A673 (cell line): ENCODE data around the gene CHKB. TPM values are rescaled to one million over a fixed set of nuclear protein-coding genes. Genes with fewer than 3 reads are reported as not detected.

Source experiments
- BruUV-seq: library from RNA; stranded (reverse); fragments of 400-500 nt; replicated peaks from 2 replicates; lab custom pipeline; 2021; lab: Mats Ljungman, UMichigan
- CTCF ChIA-PET: fragments of 300-600 bp; sonication (Branson Sonifier 250); formaldehyde crosslinking; loops from one replicate; lab custom pipeline; 2022; ENCODE audit warnings: antibody characterized with exemption; lab: Charles Lee
- POLR2A ChIA-PET: fragments of 300-600 bp; sonication (Branson Sonifier 250); formaldehyde crosslinking; loops from one replicate; lab custom pipeline; 2022; ENCODE audit warnings: antibody characterized with exemption; ENCODE audit not compliant: low non-redundant PET; lab: Charles Lee
- DNase-seq: peaks from one replicate; pipeline ENCODE4 v3.0.0-alpha.2; 2015; ENCODE audit warnings: low spot score
- H3K27ac ChIP-seq: fragments of 200-600 bp; sonication (generic); 2 replicates; pipeline ENCODE4 v1.5.1; 2016; ENCODE audit warnings: mixed run types, low read depth, mild to moderate bottlenecking, mixed read lengths, antibody characterized with exemption, low read length; ENCODE audit not compliant: poor library complexity, severe bottlenecking
- H3K27me3 ChIP-seq: fragments of 200-600 bp; sonication (generic); replicated peaks from 2 replicates; pipeline ENCODE4 v1.6.1; 2017; ENCODE audit warnings: mixed run types, low read depth, mild to moderate bottlenecking, mixed read lengths, antibody characterized with exemption, low read length; ENCODE audit not compliant: insufficient read depth, poor library complexity
- H3K36me3 ChIP-seq: fragments of 200-600 bp; sonication (generic); 2 replicates; pipeline ENCODE4 v1.6.1; 2016; ENCODE audit warnings: mixed run types, mild to moderate bottlenecking, mixed read lengths, antibody characterized with exemption, low read length; ENCODE audit not compliant: insufficient read depth, poor library complexity, severe bottlenecking
- H3K4me1 ChIP-seq: fragments of 200-600 bp; sonication (generic); 2 replicates; pipeline ENCODE4 v1.6.1; 2017; ENCODE audit warnings: mixed run types, mild to moderate bottlenecking, mixed read lengths, antibody characterized with exemption, low read length; ENCODE audit not compliant: insufficient read depth, poor library complexity, severe bottlenecking
- H3K4me3 ChIP-seq: fragments of 200-600 bp; sonication (generic); 2 replicates; pipeline ENCODE4 v1.5.1; 2016; ENCODE audit warnings: low read depth, mixed run types, mild to moderate bottlenecking, mixed read lengths, low read length; ENCODE audit not compliant: poor library complexity, severe bottlenecking
- H3K9me3 ChIP-seq: fragments of 200-600 bp; sonication (generic); 2 replicates; pipeline ENCODE4 v1.6.1; 2016; ENCODE audit warnings: mixed run types, low read depth, mild to moderate bottlenecking, mixed read lengths, antibody characterized with exemption, low read length; ENCODE audit not compliant: poor library complexity, severe bottlenecking
- EZH2 ChIP-seq: fragments of 200-600 bp; sonication (generic); IDR thresholded peaks from 2 replicates; pipeline ENCODE4 v1.6.1; 2017; ENCODE audit warnings: borderline replicate concordance, low read depth, mild to moderate bottlenecking, mixed read lengths, antibody characterized with exemption, low read length; ENCODE audit not compliant: poor library complexity, severe bottlenecking
- intact Hi-C: fragments of 100-400 bp; cut with micrococcal nuclease; formaldehyde crosslinking; loops from one replicate; pipeline ENCODE4 v1.10.0; 2022; ENCODE audit not compliant: unreplicated experiment
- total RNA-seq: library from RNA; stranded (reverse); gene quantifications from 2 replicates; pipeline ENCODE4 v1.2.3, GENCODE V29; 2021
- TF ChIP-seq, protein P1 (sequence below): fragments of 300-800, 200-600 bp; sonication (generic); conservative IDR thresholded peaks from 2 replicates; pipeline ENCODE4 v1.5.1; 2017; ENCODE audit warnings: low read depth, mild to moderate bottlenecking, antibody characterized with exemption, low read length, moderate library complexity, mixed read lengths

Gene CHKB
- total RNA-seq, 1 experiment from 2014 or later = 47.6 TPM

DNA sequence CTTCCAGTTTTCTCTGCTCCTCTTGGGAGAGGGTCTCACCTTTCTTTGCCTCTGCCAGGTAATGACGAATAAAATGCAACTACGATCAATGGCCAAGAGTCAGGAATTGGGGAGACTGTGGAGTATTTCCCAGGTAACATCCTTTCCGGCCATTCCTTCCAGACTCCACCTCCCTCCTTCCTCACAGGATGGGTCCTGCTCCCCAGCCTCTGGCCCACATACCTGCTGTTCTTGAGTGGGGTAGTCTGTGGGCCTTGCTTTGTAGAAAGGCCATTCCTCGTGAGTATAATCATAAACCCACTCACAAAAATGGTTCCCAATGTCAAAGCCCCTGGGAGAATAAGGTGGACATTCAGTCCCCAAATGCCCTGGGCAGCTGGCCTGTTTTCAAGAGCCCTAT is 2.9 kb downstream of the CHKB start:
- POLR2A ChIA-PET = no interaction called here
- H3K9me3 ChIP-seq = no peaks in the 10 kb centered on the region
- no peak for TF ChIP-seq EZH2
- TF ChIP-seq, protein P1, sequence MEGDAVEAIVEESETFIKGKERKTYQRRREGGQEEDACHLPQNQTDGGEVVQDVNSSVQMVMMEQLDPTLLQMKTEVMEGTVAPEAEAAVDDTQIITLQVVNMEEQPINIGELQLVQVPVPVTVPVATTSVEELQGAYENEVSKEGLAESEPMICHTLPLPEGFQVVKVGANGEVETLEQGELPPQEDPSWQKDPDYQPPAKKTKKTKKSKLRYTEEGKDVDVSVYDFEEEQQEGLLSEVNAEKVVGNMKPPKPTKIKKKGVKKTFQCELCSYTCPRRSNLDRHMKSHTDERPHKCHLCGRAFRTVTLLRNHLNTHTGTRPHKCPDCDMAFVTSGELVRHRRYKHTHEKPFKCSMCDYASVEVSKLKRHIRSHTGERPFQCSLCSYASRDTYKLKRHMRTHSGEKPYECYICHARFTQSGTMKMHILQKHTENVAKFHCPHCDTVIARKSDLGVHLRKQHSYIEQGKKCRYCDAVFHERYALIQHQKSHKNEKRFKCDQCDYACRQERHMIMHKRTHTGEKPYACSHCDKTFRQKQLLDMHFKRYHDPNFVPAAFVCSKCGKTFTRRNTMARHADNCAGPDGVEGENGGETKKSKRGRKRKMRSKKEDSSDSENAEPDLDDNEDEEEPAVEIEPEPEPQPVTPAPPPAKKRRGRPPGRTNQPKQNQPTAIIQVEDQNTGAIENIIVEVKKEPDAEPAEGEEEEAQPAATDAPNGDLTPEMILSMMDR = no peak
- H3K36me3 ChIP-seq = no peaks in the 10 kb centered on the region
- H3K27me3 ChIP-seq = no peaks in the 10 kb centered on the region
- DNase-seq = no peak
- no peaks in the 10 kb centered on the region for H3K4me1 ChIP-seq
- no TSS peak for BruUV-seq
- intact Hi-C loops = no loop called here
- no peak overlapping the region for H3K27ac ChIP-seq
- no peak overlapping the region for H3K4me3 ChIP-seq
- CTCF ChIA-PET = no interaction called here

DNA sequence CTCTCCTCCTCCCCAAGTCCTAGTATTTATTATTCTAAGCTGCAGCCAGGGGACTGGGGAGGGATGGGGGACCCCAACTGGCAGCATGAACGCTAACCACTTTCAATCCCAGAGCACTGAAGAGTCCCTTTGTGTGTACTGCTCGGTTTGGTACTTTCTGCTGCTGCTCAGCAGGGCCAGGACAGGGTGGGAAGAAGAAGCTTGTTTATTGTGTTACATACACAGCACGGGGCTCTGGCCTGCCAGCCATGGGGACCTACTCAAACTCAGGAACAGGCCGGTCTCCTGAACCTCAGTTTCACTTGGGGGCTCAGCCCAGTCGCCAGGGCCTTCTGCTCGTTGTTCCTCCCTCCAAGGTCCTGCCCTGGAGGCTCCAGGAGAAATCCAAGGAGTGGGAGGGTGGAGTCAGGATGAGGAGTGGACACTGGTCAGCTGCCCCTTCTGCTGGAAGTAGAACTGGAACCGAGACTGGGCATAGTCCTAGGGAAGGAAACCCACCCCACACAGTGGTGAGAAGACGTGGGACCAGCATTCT is 3.8 kb downstream of the CHKB start:
- POLR2A ChIA-PET = no interaction called here
- Histone ChIP-seq H3K27me3 (no peaks in the 10 kb centered on the region), H3K4me3 (no peak overlapping the region), H3K9me3 (no peaks in the 10 kb centered on the region), H3K36me3 (no peaks in the 10 kb centered on the region), H3K27ac (no peak overlapping the region), H3K4me1 (no peaks in the 10 kb centered on the region)
- CTCF ChIA-PET = interaction anchor here (0.9 kb wide), 1 partner anchor 49 kb away, joined by 5 read pairs; the partner anchor contains the start of gene ARSA
- no TSS peak for BruUV-seq
- intact Hi-C loops = no loop called here
- no peak for DNase-seq
- TF ChIP-seq, protein P1 = no peak
- no peak for TF ChIP-seq EZH2

DNA sequence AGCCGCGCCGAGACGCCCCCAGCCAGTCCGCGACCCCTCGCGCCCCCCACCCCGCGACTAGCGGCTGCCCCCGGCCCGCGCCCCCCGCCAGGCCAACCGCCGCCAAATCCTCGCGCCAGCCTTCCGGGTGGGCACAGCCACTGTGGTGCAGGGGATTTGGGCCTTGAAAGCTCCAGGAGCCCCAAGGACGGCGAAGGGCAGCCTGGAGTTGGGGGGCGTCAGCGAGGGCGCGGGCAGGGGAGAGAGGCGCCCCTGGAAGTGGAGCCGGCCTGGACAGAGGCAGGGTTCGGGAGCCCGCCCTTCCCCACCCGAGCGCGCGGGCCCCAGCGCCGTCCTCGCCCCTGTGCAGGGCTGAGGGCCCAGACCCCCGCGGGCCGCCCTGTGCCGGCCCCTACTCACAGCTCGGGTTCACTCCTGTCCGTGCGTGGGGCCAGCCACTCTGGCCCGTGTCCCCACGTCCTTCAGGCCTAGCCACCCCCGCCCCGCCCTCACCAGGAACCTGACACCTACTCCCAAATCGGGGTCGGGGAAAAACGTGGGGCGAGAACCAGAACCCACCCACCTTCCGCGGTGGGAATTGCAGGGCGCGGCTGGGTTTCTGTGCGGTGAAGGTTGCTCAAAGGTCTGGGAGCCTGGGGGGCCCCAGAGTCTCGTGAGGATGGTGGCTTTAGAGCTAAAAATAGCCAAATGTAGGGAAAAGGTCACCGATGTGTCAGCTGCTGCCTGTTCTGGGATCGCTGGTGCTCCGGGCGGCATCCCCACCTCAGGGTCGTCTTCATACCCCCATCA is 4.5 kb downstream of the CHKB start, which contains the start of gene CPT1B:
CPT1B (minus strand) TSS at position 441 of the 789 bp plus-strand sequence. CDS start 512 bp downstream, outside the sequence.
- Histone ChIP-seq H3K4me1 (no peaks in the 10 kb centered on the region), H3K9me3 (no peaks in the 10 kb centered on the region), H3K4me3 (no peak within 1 kb of the TSS), H3K36me3 (no peaks in the 10 kb centered on the region), H3K27me3 (no peaks in the 10 kb centered on the region), H3K27ac (no peak within 1 kb of the TSS)
- intact Hi-C loops = no loop called here
- TF ChIP-seq EZH2 = no peak
- TF ChIP-seq, protein P1 = no peak
- ChIA-PET CTCF (interaction anchor here (0.9 kb wide), 1 partner anchor 50 kb away, joined by 5 read pairs; the partner anchor contains the start of gene ARSA), POLR2A (no interaction called here)
- BruUV-seq = no TSS peak
- no peak for DNase-seq
